HG03103 (cell line): Measurements from ENCODE around the gene GBX1.

ENCODE experiments used
- ATAC-seq: cut with Tn5 transposase; IDR thresholded peaks from one replicate; pipeline ENCODE4 v1.9.1; 2021; ENCODE audit warnings: low read depth; ENCODE audit not compliant: unreplicated experiment

GBX1 gene

GRCh38 chr7:151167197-151167961 lies at the start of gene GBX1:
Gene GBX1, minus strand, starts transcription at chr7:151167694. Its CDS starts 146 bp downstream, at chr7:151167548.
- no peak for ATAC-seq

GRCh38 chr7:151215396-151215795 lies 47.9 kb upstream of the GBX1 start:
- ATAC-seq, result no peak

DNA sequence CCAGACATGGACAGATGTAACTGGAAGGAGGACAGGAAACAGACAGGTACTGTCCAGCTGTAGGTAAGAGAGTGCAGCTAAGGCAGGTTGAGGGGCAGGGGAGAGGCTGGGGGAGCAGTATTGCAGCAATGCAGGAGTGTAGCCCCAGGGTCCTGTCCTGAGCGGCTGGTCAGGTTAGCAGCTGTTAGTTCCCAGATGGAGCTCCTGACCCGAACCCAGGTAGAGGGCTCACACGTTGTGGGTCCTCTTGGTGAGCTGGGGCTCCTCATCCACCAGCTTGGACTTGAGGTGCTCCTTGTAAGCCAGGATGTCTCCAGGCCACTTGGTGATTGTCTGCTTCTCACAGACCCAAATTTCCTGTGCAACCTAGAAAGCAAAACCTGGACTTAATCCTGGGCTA lies 46.3 kb upstream of the GBX1 start:
- ATAC-seq, result no peak

- no peak for ATAC-seq
Observed at GRCh38 chr7:151212626-151213025, 45.1 kb upstream of the GBX1 start.

- no peak for ATAC-seq
Observed at GRCh38 chr7:151211155-151211772, 43.8 kb upstream of the GBX1 start.

GRCh38 chr7:151210087-151210854 lies 42.8 kb upstream of the GBX1 start, which contains the start of gene H2BK1:
Gene H2BK1, minus strand, starts transcription at chr7:151210488. Its CDS starts 170 bp downstream, at chr7:151210318.
- ATAC-seq, result no peak

DNA sequence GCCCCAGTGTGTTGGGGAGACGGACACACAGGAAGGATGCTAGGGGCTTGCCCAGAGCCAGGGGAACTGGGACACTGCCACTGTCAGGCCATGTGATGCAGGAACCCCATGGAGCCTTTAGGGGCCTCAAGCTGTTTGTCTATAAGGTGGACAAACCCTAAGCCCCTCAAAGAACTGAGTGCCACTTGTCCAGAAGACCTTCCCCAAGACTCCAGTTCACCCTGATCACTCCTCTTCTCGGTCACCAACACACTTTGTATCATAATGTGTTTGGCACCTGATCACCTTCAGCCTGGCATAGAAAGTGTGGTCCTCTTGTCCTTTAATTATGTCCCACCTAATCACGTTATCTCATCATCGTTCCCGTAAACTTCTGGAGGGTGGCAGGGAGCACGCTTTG lies 42.1 kb upstream of the GBX1 start:
- no peak for ATAC-seq

GRCh38 chr7:151208253-151208862 lies 40.9 kb upstream of the GBX1 start:
- no peak for ATAC-seq

DNA sequence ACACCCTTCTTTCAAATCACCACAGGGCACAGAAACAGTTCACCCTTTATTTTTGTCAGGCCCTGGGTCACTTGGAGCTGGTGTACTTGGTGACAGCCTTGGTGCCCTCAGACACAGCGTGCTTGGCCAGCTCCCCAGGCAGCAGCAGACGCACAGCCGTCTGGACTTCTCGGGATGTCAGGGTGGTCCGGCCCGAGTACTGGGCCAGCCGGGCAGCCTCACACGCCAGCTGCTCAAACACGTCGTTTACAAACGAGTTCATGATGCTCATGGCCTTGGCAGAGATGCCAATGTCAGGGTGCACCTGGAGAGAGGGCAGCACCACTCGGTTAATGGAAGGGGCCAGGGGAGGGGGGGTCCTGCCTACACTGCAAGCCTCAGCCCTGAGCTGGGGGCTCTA lies 40.3 kb upstream of the GBX1 start:
- no peak for ATAC-seq

- ATAC-seq, result no peak
Observed at GRCh38 chr7:151207315-151207714, 39.8 kb upstream of the GBX1 start.

DNA sequence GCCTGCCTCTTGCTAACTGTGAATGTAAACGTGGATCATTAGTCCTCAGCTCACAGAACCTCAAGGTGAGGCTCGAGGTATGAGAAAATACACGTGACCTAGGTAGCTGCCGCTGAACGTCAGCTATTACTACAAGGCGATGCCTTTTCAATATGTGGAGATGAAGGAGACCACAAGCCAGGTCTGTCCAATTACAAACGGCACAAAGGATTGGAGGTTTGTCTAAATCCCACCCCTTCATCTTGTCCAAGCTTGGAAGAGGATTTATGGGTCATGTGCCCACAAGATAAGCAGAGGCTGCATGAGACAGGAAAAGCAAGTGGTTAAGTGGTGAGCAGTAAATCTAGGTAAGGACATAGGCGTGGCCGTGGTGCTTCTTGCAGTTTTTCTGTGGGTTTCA lies 39.4 kb upstream of the GBX1 start:
- no peak for ATAC-seq

DNA sequence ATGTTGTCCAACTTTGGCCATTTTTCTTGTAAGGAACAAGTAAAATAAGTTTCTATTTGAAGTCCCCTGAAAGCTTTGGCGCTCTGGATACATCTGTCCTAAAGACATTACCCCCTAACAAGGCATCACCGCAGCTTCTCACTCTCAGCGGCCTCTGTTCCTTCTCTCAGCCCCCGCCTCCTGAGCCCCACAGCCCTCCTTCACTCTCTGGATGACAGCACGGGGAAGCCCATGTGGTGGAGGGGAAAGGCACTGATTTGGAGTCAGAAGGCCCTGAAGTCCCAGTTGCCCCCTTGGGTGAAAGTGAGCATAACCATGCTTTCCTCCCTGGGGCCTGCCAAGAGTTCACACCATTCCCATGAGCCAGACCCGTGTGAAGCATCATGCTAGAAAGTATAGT lies 38.2 kb upstream of the GBX1 start:
- ATAC-seq, result no peak

GRCh38 chr7:151204383-151205032 lies 37.0 kb upstream of the GBX1 start:
- no peak for ATAC-seq

DNA sequence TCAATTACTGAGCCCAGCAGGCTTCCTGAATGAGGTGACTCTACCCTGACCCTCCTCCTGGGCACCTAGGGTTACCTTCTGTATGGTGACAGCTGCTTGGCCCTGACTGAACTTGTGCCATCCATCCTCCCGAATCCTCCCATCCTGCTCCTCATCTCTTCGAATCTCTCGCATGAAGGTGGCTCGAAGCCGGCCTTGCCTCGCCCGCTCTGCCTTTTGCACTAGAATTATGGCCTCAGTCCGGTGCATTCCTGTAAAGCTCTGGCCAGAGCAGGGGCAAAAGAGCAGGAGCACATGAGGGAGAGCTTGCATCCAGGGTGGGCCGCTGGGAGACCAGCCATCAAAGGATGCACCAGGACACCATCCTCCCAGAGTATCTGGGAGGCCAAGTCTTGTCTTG lies 35.3 kb upstream of the GBX1 start:
- no peak for ATAC-seq

GRCh38 chr7:151201751-151202150 lies 34.3 kb upstream of the GBX1 start:
- ATAC-seq, result no peak

- ATAC-seq, result no peak
Observed at GRCh38 chr7:151201344-151201743, 33.9 kb upstream of the GBX1 start.

- ATAC-seq, result no peak
Observed at GRCh38 chr7:151198945-151199848, 31.7 kb upstream of the GBX1 start.

GRCh38 chr7:151197932-151198331 lies 30.4 kb upstream of the GBX1 start:
- no peak for ATAC-seq

DNA sequence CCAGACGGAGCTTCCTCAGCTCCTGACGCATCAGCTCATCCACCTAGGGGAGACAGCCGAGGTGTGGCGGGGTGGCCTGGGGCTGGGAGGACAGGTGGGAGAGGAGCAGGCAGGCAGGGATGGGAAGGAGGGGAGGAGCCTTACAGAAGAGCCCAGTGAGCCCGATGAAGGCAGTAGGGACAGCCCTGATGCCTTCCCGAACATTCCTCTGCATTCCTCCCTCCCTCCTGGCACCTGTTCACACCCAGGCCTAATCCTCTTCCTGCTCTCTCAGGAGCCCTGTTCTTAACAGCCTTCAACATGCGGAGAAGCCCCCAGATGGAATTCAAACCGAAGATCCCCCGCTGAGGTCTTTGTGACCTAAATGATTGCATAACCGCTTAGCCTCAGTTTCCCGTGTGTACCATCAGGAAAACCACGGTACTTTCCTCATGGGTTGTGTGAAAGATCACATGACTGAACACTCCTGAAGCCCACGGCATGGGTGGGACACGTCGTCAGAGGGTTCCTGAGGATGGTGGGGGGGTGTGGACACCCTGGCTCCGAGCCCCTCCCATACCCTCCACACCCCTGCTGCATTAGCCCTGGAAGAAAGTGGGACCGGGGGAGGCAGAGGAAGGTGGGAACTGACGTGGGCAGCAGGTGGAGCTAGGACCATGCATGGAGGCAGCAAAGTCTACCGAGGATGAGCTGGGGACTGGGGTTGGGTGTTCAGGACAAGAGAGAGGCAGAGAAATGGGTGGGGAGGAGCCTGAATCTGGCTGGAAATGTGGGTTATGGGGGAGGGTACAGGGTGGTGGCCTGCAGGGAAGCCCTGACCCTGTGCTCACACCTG lies 28.3 kb upstream of the GBX1 start:
- ATAC-seq, result no peak
